Neural progenitor cell (in vitro differentiated cells): ENCODE data around the gene IGFBP6. TPM values are rescaled to one million over a fixed set of nuclear protein-coding genes. Genes with fewer than 3 reads are reported as not detected.
A peak's percentile ranks its signal among the peaks of the same experiment; 100 is the strongest.

ENCODE experiments used
- DNase-seq: peaks from one replicate; pipeline ENCODE4 v3.0.0-alpha.2; 2016; ENCODE audit warnings: low spot score
- H2AFZ ChIP-seq: fragments of 200-600 bp; sonication (generic); replicated peaks from 2 replicates; pipeline ENCODE4 v1.6.1; 2016; ENCODE audit warnings: antibody characterized with exemption
- H3F3A ChIP-seq: fragments of 200-600 bp; sonication (generic); 2 replicates; pipeline ENCODE4 v1.6.1; 2016; ENCODE audit warnings: antibody characterized with exemption, low read depth
- H3K27ac ChIP-seq: fragments of 200-600 bp; sonication (generic); 2 replicates; pipeline ENCODE4 v1.5.1; 2016; ENCODE audit warnings: mild to moderate bottlenecking
- H3K27me3 ChIP-seq: fragments of 200-600 bp; sonication (generic); 2 replicates; pipeline ENCODE4 v1.6.1; 2016; ENCODE audit warnings: mild to moderate bottlenecking, moderate library complexity
- H3K36me3 ChIP-seq: fragments of 200-600 bp; sonication (generic); 2 replicates; pipeline ENCODE4 v1.5.1; 2016
- H3K4me1 ChIP-seq: fragments of 200-600 bp; sonication (generic); 2 replicates; pipeline ENCODE4 v1.6.1; 2016; ENCODE audit warnings: mixed run types
- H3K4me2 ChIP-seq: fragments of 200-600 bp; sonication (generic); 2 replicates; pipeline ENCODE4 v1.6.1; 2016
- H3K4me3 ChIP-seq: fragments of 200-600 bp; sonication (generic); 2 replicates; pipeline ENCODE4 v1.5.1; 2016
- H3K79me2 ChIP-seq: fragments of 200-600 bp; sonication (generic); 2 replicates; pipeline ENCODE4 v1.6.1; 2016; ENCODE audit warnings: low read depth
- H3K9ac ChIP-seq: fragments of 200-600 bp; sonication (generic); 2 replicates; pipeline ENCODE4 v1.6.1; 2016
- H3K9me3 ChIP-seq: fragments of 200-600 bp; sonication (generic); 2 replicates; pipeline ENCODE4 v1.5.1; 2016; ENCODE audit warnings: low read depth
- H4K20me1 ChIP-seq: fragments of 200-600 bp; sonication (generic); 2 replicates; pipeline ENCODE4 v1.6.1; 2016; ENCODE audit warnings: low read depth
- H3K27ac Mint-ChIP-seq: 3 replicates; pipeline ENCODE4 v1.8.0; 2021; ENCODE audit warnings: mixed read lengths
- H3K27me3 Mint-ChIP-seq: 2 replicates; pipeline ENCODE4 v1.8.0; 2022; ENCODE audit warnings: low read depth, mild to moderate bottlenecking, inconsistent platforms, moderate library complexity, mixed read lengths; ENCODE audit not compliant: insufficient read depth
- H3K36me3 Mint-ChIP-seq: 3 replicates; pipeline ENCODE4 v1.8.0; 2021; ENCODE audit warnings: mixed read lengths
- H3K4me1 Mint-ChIP-seq: 3 replicates; pipeline ENCODE4 v1.8.0; 2021; ENCODE audit warnings: mixed read lengths
- H3K4me3 Mint-ChIP-seq: 3 replicates; pipeline ENCODE4 v1.8.0; 2021; ENCODE audit warnings: mild to moderate bottlenecking, moderate library complexity, mixed read lengths
- H3K9me3 Mint-ChIP-seq: 3 replicates; pipeline ENCODE4 v1.8.0; 2020; ENCODE audit warnings: mixed read lengths
- CTCF ChIP-seq: fragments of 200-600 bp; sonication (generic); IDR thresholded peaks from 2 replicates; pipeline ENCODE4 v1.5.1; 2017; ENCODE audit warnings: antibody characterized with exemption, mild to moderate bottlenecking
- EZH2 ChIP-seq: fragments of 200-600 bp; sonication (generic); IDR thresholded peaks from 2 replicates; pipeline ENCODE4 v1.6.1; 2017; ENCODE audit warnings: antibody characterized with exemption, mild to moderate bottlenecking, moderate library complexity
- EZH2phosphoT487 ChIP-seq: fragments of 200-600 bp; sonication (generic); IDR thresholded peaks from 2 replicates; pipeline ENCODE4 v1.6.1; 2017; ENCODE audit warnings: antibody characterized with exemption
- total RNA-seq: library from RNA; depleted of rRNA; stranded (reverse); fragments of >200 nt; gene quantifications from 2 replicates; pipeline ENCODE4 v1.2.3, GENCODE V29; 2015; ENCODE audit warnings: low replicate concordance

Gene IGFBP6
- total RNA-seq, 1 donor from 2014 or later, result 2.6 TPM

- no peaks in the 10 kb centered on the region for H3K9me3 ChIP-seq
- no peaks in the 10 kb centered on the region for H4K20me1 ChIP-seq
- no peak for DNase-seq
- no peak overlapping the region for H3K27ac ChIP-seq
- H3K27me3 ChIP-seq, result peaks cover 13% of the 10 kb centered on the region
- no peaks in the 10 kb centered on the region for H3F3A ChIP-seq
- Mint-ChIP-seq H3K27me3 (peaks cover 18% of the 10 kb centered on the region), H3K9me3 (peaks cover 8% of the 10 kb centered on the region), H3K27ac (no peak overlapping the region), H3K4me3 (no peak overlapping the region), H3K36me3 (peaks cover 5% of the 10 kb centered on the region), H3K4me1 (peaks cover 11% of the 10 kb centered on the region)
- H3K4me2 ChIP-seq, result no peak overlapping the region
- no peak overlapping the region for H3K9ac ChIP-seq
- no peaks in the 10 kb centered on the region for H3K4me1 ChIP-seq
- no peak overlapping the region for H3K4me3 ChIP-seq
- no peaks in the 10 kb centered on the region for H3K36me3 ChIP-seq
- no peaks in the 10 kb centered on the region for H3K79me2 ChIP-seq
- TF ChIP-seq EZH2, result no peak
- no peak for TF ChIP-seq CTCF
- TF ChIP-seq EZH2phosphoT487, result no peak
- no peak overlapping the region for H2AFZ ChIP-seq
Measured at GRCh38 chr12:53120685-53121525, 23.4 kb downstream of the IGFBP6 start.

- Histone ChIP-seq H2AFZ (no peak overlapping the region), H3K4me2 (no peak overlapping the region), H3K36me3 (no peaks in the 10 kb centered on the region), H3K9me3 (no peaks in the 10 kb centered on the region), H3K27ac (no peak overlapping the region), H3K4me1 (no peaks in the 10 kb centered on the region), H3K9ac (no peak overlapping the region), H3K79me2 (no peaks in the 10 kb centered on the region), H3K27me3 (peaks cover 34% of the 10 kb centered on the region), H3K4me3 (no peak overlapping the region), H4K20me1 (no peaks in the 10 kb centered on the region), H3F3A (no peaks in the 10 kb centered on the region)
- peaks cover 13% of the 10 kb centered on the region for H3K27me3 Mint-ChIP-seq
- DNase-seq, result no peak
- peak overlapping the region; percentile 46 for H3K4me3 Mint-ChIP-seq
- H3K36me3 Mint-ChIP-seq, result peaks cover 5% of the 10 kb centered on the region
- peaks cover 11% of the 10 kb centered on the region for H3K4me1 Mint-ChIP-seq
- TF ChIP-seq EZH2 (no peak), CTCF (no peak), EZH2phosphoT487 (no peak)
- peaks cover 8% of the 10 kb centered on the region for H3K9me3 Mint-ChIP-seq
- no peak overlapping the region for H3K27ac Mint-ChIP-seq
Measured at GRCh38 chr12:53122961-53123468, 25.5 kb downstream of the IGFBP6 start.

DNA sequence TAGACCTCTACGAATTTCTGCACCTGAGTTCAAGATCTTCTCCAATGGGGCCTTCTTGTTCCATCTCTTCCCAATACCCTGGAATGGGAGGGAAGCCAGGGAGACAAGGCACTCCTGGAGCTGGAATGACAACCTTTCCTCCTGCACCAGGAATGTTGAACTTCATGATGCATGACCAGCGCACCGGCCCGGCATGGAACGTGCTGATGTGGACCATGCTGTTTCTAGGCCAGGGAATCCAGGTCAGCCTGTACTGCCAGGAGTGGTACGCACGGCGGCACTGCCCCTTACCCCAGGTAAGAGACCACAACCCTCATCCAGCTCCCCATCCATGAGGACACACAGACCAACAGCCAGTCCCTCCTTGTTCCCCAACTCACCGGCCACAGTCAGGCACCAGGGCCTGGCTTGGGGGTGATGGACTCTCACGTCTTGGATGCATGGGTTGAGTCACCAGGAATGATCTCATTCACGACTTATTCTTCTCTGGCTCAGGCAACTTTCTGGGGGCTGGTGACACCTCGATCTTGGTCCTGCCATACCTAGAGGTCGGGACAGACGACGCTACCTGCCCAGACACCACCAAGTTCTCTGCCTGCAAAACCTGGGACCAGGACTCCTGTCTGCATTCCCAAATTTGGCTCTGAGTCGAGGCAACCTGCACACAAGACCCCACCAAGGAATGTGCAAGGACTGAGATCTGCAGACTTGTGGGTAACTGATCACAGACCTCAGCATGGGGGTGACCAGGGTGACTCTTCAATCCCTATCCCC is 26.3 kb downstream of the IGFBP6 start:
- no peak for DNase-seq
- H3K36me3 ChIP-seq, result no peaks in the 10 kb centered on the region
- Mint-ChIP-seq H3K36me3 (peaks cover 5% of the 10 kb centered on the region), H3K9me3 (peaks cover 8% of the 10 kb centered on the region), H3K27ac (peak overlapping the region; percentile 66), H3K27me3 (peaks cover 13% of the 10 kb centered on the region), H3K4me3 (peak overlapping the region; percentile 56), H3K4me1 (peaks cover 11% of the 10 kb centered on the region)
- H3K4me2 ChIP-seq, result no peak overlapping the region
- no peak overlapping the region for H3K27ac ChIP-seq
- no peak overlapping the region for H3K9ac ChIP-seq
- no peaks in the 10 kb centered on the region for H3K79me2 ChIP-seq
- no peak overlapping the region for H3K4me3 ChIP-seq
- H4K20me1 ChIP-seq, result no peaks in the 10 kb centered on the region
- H3K4me1 ChIP-seq, result no peaks in the 10 kb centered on the region
- H3K9me3 ChIP-seq, result no peaks in the 10 kb centered on the region
- H2AFZ ChIP-seq, result no peak overlapping the region
- TF ChIP-seq EZH2phosphoT487 (no peak), CTCF (no peak), EZH2 (no peak)
- peaks cover 42% of the 10 kb centered on the region for H3K27me3 ChIP-seq
- H3F3A ChIP-seq, result no peaks in the 10 kb centered on the region
